ENCODE results near the gene GOLT1A.

GOLT1A gene

GRCh38 chr1:204149635-204150565 is 63.9 kb downstream of the GOLT1A start:
- Histone ChIP-seq H2AFZ (ENCODE audit: low read length) (no peak overlapping the region), H3K36me3 (ENCODE audit: insufficient read depth, low read length) (no peaks in the 10 kb centered on the region), H3K4me1 (ENCODE audit: insufficient read depth, low read length, severe bottlenecking) (no peaks in the 10 kb centered on the region), H4K20me1 (ENCODE audit: insufficient read depth, low read length) (no peaks in the 10 kb centered on the region), H3K9me3 (ENCODE audit: low read length) (no peaks in the 10 kb centered on the region), H3K9ac (ENCODE audit: low read length) (no peak overlapping the region), H3K4me3 (ENCODE audit: low read depth, low read length, poor library complexity, severe bottlenecking) (no peak overlapping the region), H3F3A (ENCODE audit: insufficient read depth, low read length) (no peaks in the 10 kb centered on the region), H3K9me2 (ENCODE audit: low read depth, low read length) (no peaks in the 10 kb centered on the region), H3K27me3 (ENCODE audit: insufficient read depth, low read length) (no peaks in the 10 kb centered on the region), H3K79me2 (ENCODE audit: insufficient read depth, low read length) (no peaks in the 10 kb centered on the region), H3K4me2 (ENCODE audit: low read length) (no peak overlapping the region), H3K27ac (ENCODE audit: low read depth, low read length, poor library complexity, severe bottlenecking) (no peak overlapping the region)
- TF ChIP-seq CTCF (IDR thresholded peaks at IDR 0.05; ENCODE audit: low read length) (no peak), EZH2 (IDR thresholded peaks at IDR 0.05; ENCODE audit: borderline replicate concordance, low read length) (no peak)

- Histone ChIP-seq H3F3A (ENCODE audit: insufficient read depth, low read length) (no peaks in the 10 kb centered on the region), H2AFZ (ENCODE audit: low read length) (no peak overlapping the region), H3K9me3 (ENCODE audit: low read length) (no peaks in the 10 kb centered on the region), H3K9ac (ENCODE audit: low read length) (no peak overlapping the region), H3K79me2 (ENCODE audit: insufficient read depth, low read length) (no peaks in the 10 kb centered on the region), H3K4me3 (ENCODE audit: low read depth, low read length, poor library complexity, severe bottlenecking) (no peak overlapping the region), H3K4me2 (ENCODE audit: low read length) (no peak overlapping the region), H4K20me1 (ENCODE audit: insufficient read depth, low read length) (no peaks in the 10 kb centered on the region), H3K36me3 (ENCODE audit: insufficient read depth, low read length) (no peaks in the 10 kb centered on the region), H3K4me1 (ENCODE audit: insufficient read depth, low read length, severe bottlenecking) (no peaks in the 10 kb centered on the region), H3K27me3 (ENCODE audit: insufficient read depth, low read length) (no peaks in the 10 kb centered on the region), H3K9me2 (ENCODE audit: low read depth, low read length) (no peaks in the 10 kb centered on the region), H3K27ac (ENCODE audit: low read depth, low read length, poor library complexity, severe bottlenecking) (no peak overlapping the region)
- TF ChIP-seq CTCF (IDR thresholded peaks at IDR 0.05; ENCODE audit: low read length) = no peak
- TF ChIP-seq EZH2 (IDR thresholded peaks at IDR 0.05; ENCODE audit: borderline replicate concordance, low read length) = no peak
Observed at GRCh38 chr1:204149107-204149506, 64.7 kb downstream of the GOLT1A start.
